A673 (cell line): ENCODE measurements around the gene USP25. TPM values are rescaled to one million over a fixed set of nuclear protein-coding genes. Genes with fewer than 3 reads are reported as not detected.

Source experiments
- BruUV-seq: library from RNA; stranded (reverse); fragments of 400-500 nt; replicated peaks from 2 replicates; lab custom pipeline; 2021; lab: Mats Ljungman, UMichigan
- CTCF ChIA-PET: fragments of 300-600 bp; sonication (Branson Sonifier 250); formaldehyde crosslinking; loops from one replicate; lab custom pipeline; 2022; ENCODE audit warnings: antibody characterized with exemption; lab: Charles Lee
- POLR2A ChIA-PET: fragments of 300-600 bp; sonication (Branson Sonifier 250); formaldehyde crosslinking; loops from one replicate; lab custom pipeline; 2022; ENCODE audit warnings: antibody characterized with exemption; ENCODE audit not compliant: low non-redundant PET; lab: Charles Lee
- DNase-seq: peaks from one replicate; pipeline ENCODE4 v3.0.0-alpha.2; 2015; ENCODE audit warnings: low spot score
- H3K27ac ChIP-seq: fragments of 200-600 bp; sonication (generic); 2 replicates; pipeline ENCODE4 v1.5.1; 2016; ENCODE audit warnings: mixed run types, low read depth, mild to moderate bottlenecking, mixed read lengths, antibody characterized with exemption, low read length; ENCODE audit not compliant: poor library complexity, severe bottlenecking
- H3K27me3 ChIP-seq: fragments of 200-600 bp; sonication (generic); replicated peaks from 2 replicates; pipeline ENCODE4 v1.6.1; 2017; ENCODE audit warnings: mixed run types, low read depth, mild to moderate bottlenecking, mixed read lengths, antibody characterized with exemption, low read length; ENCODE audit not compliant: insufficient read depth, poor library complexity
- H3K36me3 ChIP-seq: fragments of 200-600 bp; sonication (generic); 2 replicates; pipeline ENCODE4 v1.6.1; 2016; ENCODE audit warnings: mixed run types, mild to moderate bottlenecking, mixed read lengths, antibody characterized with exemption, low read length; ENCODE audit not compliant: insufficient read depth, poor library complexity, severe bottlenecking
- H3K4me1 ChIP-seq: fragments of 200-600 bp; sonication (generic); 2 replicates; pipeline ENCODE4 v1.6.1; 2017; ENCODE audit warnings: mixed run types, mild to moderate bottlenecking, mixed read lengths, antibody characterized with exemption, low read length; ENCODE audit not compliant: insufficient read depth, poor library complexity, severe bottlenecking
- H3K4me3 ChIP-seq: fragments of 200-600 bp; sonication (generic); 2 replicates; pipeline ENCODE4 v1.5.1; 2016; ENCODE audit warnings: low read depth, mixed run types, mild to moderate bottlenecking, mixed read lengths, low read length; ENCODE audit not compliant: poor library complexity, severe bottlenecking
- H3K9me3 ChIP-seq: fragments of 200-600 bp; sonication (generic); 2 replicates; pipeline ENCODE4 v1.6.1; 2016; ENCODE audit warnings: mixed run types, low read depth, mild to moderate bottlenecking, mixed read lengths, antibody characterized with exemption, low read length; ENCODE audit not compliant: poor library complexity, severe bottlenecking
- EZH2 ChIP-seq: fragments of 200-600 bp; sonication (generic); IDR thresholded peaks from 2 replicates; pipeline ENCODE4 v1.6.1; 2017; ENCODE audit warnings: borderline replicate concordance, low read depth, mild to moderate bottlenecking, mixed read lengths, antibody characterized with exemption, low read length; ENCODE audit not compliant: poor library complexity, severe bottlenecking
- intact Hi-C: fragments of 100-400 bp; cut with micrococcal nuclease; formaldehyde crosslinking; loops from one replicate; pipeline ENCODE4 v1.10.0; 2022; ENCODE audit not compliant: unreplicated experiment
- total RNA-seq: library from RNA; stranded (reverse); gene quantifications from 2 replicates; pipeline ENCODE4 v1.2.3, GENCODE V29; 2021
- TF ChIP-seq, protein P1 (sequence below): fragments of 300-800, 200-600 bp; sonication (generic); conservative IDR thresholded peaks from 2 replicates; pipeline ENCODE4 v1.5.1; 2017; ENCODE audit warnings: low read depth, mild to moderate bottlenecking, antibody characterized with exemption, low read length, moderate library complexity, mixed read lengths

The USP25 gene
- total RNA-seq, 1 experiment from 2014 or later, result 27.5 TPM

DNA sequence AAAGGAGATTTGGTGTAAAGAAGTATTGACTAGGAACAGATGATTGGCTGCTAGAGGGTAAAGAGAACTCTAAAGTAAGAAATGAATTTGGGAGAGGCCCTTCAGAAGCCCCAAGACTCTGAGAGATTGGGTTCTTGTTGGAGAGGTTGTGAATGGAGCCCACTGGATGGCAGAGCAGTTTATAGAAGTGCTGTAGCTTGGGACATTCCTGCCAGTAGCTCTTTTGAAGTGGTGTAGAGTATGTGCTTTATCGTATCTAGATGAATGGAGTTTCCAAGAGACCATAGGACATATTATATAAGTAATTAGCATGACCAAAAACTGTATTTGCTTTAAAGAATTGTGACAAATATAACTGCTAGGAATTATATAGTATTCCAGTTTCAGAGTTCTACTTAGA, 21.3 kb downstream of the USP25 start:
- TF ChIP-seq EZH2, result no peak
- TF ChIP-seq, protein P1, sequence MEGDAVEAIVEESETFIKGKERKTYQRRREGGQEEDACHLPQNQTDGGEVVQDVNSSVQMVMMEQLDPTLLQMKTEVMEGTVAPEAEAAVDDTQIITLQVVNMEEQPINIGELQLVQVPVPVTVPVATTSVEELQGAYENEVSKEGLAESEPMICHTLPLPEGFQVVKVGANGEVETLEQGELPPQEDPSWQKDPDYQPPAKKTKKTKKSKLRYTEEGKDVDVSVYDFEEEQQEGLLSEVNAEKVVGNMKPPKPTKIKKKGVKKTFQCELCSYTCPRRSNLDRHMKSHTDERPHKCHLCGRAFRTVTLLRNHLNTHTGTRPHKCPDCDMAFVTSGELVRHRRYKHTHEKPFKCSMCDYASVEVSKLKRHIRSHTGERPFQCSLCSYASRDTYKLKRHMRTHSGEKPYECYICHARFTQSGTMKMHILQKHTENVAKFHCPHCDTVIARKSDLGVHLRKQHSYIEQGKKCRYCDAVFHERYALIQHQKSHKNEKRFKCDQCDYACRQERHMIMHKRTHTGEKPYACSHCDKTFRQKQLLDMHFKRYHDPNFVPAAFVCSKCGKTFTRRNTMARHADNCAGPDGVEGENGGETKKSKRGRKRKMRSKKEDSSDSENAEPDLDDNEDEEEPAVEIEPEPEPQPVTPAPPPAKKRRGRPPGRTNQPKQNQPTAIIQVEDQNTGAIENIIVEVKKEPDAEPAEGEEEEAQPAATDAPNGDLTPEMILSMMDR, result no peak
- no peaks in the 10 kb centered on the region for H3K36me3 ChIP-seq
- no peaks in the 10 kb centered on the region for H3K9me3 ChIP-seq
- POLR2A ChIA-PET, result no interaction called here
- intact Hi-C loops, result no loop called here
- BruUV-seq, result no TSS peak
- H3K27ac ChIP-seq, result no peak overlapping the region
- H3K4me3 ChIP-seq, result no peak overlapping the region
- DNase-seq, result no peak
- H3K4me1 ChIP-seq, result peaks cover 21% of the 10 kb centered on the region
- CTCF ChIA-PET, result no interaction called here
- no peaks in the 10 kb centered on the region for H3K27me3 ChIP-seq

DNA sequence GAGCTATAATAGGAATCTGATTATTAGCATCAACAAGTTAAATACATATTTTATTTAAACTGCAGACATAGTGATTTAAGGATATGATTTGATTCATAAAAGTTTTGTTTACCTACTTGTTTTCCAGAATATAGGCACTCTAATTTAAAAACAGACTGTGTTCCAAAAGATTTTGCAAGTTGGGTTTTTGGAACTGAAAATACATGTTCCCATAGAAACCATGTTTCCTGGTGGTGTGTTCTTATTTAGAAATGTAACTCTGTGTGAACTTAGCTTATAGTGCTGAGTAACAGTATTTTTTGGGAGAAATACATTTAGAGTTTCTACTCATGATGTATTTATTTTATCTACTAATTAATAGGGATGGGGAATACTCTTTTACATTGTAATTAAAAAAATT, 21.8 kb downstream of the USP25 start:
- BruUV-seq, result no TSS peak
- no peak for TF ChIP-seq EZH2
- TF ChIP-seq, protein P1, result no peak
- Histone ChIP-seq H3K4me3 (no peak overlapping the region), H3K36me3 (no peaks in the 10 kb centered on the region), H3K27me3 (no peaks in the 10 kb centered on the region), H3K9me3 (no peaks in the 10 kb centered on the region), H3K27ac (no peak overlapping the region), H3K4me1 (peaks cover 21% of the 10 kb centered on the region)
- ChIA-PET CTCF (no interaction called here), POLR2A (no interaction called here)
- intact Hi-C loops, result no loop called here
- DNase-seq, result no peak

DNA sequence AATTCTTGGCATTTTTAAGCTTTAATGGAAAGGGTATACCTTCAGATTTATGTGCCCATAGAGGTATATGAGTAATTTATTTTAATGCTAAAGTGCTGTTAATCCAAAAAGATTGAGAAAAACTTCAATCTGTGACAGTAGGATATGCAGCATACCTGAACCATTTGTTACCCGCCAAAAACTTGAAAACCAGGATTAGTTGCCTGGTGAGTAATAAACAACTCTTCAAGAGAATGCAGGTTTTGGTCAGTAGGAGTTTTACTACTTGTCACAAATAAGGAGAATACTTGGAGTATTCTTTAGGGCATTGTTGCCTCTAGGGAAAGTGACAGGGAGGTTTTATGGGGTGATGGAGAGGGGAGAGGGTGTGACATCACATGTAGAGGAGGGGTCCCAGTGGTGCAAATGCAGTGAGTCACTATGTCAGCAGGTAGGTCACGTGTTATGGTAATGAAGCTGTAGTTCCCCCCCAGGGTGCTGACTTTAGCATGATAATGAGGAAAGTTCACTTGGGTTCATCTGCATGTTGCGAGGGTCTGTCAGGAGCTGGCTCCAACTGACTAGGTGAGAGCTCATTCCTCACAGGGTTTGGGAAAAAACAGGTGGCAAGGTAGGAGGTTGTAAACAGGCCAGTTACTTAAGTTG, 23.1 kb downstream of the USP25 start:
- no peak for TF ChIP-seq EZH2
- TF ChIP-seq, protein P1, result no peak
- peaks cover 21% of the 10 kb centered on the region for H3K4me1 ChIP-seq
- POLR2A ChIA-PET, result interaction anchor here (0.5 kb wide), 1 partner anchor 90 kb away, joined by 3 read pairs; no protein-coding TSS in a partner anchor
- H3K36me3 ChIP-seq, result no peaks in the 10 kb centered on the region
- DNase-seq, result no peak
- intact Hi-C loops, result no loop called here
- H3K4me3 ChIP-seq, result no peak overlapping the region
- no peaks in the 10 kb centered on the region for H3K27me3 ChIP-seq
- H3K9me3 ChIP-seq, result no peaks in the 10 kb centered on the region
- H3K27ac ChIP-seq, result no peak overlapping the region
- no TSS peak for BruUV-seq
- CTCF ChIA-PET, result no interaction called here
